GM23338 (cell line): Measurements from ENCODE around the gene MLC1. TPM values are rescaled to one million over a fixed set of nuclear protein-coding genes. Genes with fewer than 3 reads are reported as not detected.

Experiments
- ATAC-seq: fragments of 200-7000 bp; cut with Tn5 transposase; 3 replicates; pipeline ENCODE4 v1.9.1; 2020
- DNase-seq: peaks from one replicate; pipeline ENCODE4 v3.0.0-alpha.2; 2015; ENCODE audit warnings: low spot score
- H2AFZ ChIP-seq: fragments of 200-600 bp; sonication (generic); 2 replicates; pipeline ENCODE4 v1.8.0; 2016; ENCODE audit warnings: antibody characterized with exemption, mild to moderate bottlenecking, moderate library complexity
- H3F3A ChIP-seq: fragments of 200-600 bp; sonication (generic); replicated peaks from 2 replicates; pipeline ENCODE4 v1.8.0; 2017; ENCODE audit warnings: antibody characterized with exemption, mixed run types, low read depth
- H3K27ac ChIP-seq: fragments of 200-600 bp; sonication (generic); 2 replicates; pipeline ENCODE4 v1.6.1; 2016; ENCODE audit warnings: low read depth
- H3K27me3 ChIP-seq: fragments of 200-600 bp; sonication (generic); 2 replicates; pipeline ENCODE4 v1.8.0; 2016; ENCODE audit warnings: mild to moderate bottlenecking, mixed run types, moderate library complexity; ENCODE audit not compliant: insufficient read depth
- H3K36me3 ChIP-seq: fragments of 200-600 bp; sonication (generic); 2 replicates; pipeline ENCODE4 v1.8.0; 2016; ENCODE audit warnings: mild to moderate bottlenecking; ENCODE audit not compliant: insufficient read depth
- H3K4me1 ChIP-seq: fragments of 200-600 bp; sonication (generic); 2 replicates; pipeline ENCODE4 v1.8.0; 2016; ENCODE audit warnings: mild to moderate bottlenecking, moderate library complexity; ENCODE audit not compliant: insufficient read depth
- H3K4me2 ChIP-seq: fragments of 200-600 bp; sonication (generic); 2 replicates; pipeline ENCODE4 v1.7.1; 2017; ENCODE audit warnings: mixed run types
- H3K4me3 ChIP-seq: fragments of 200-600 bp; sonication (generic); 2 replicates; pipeline ENCODE4 v1.6.1; 2016; ENCODE audit warnings: mixed run types
- H3K79me2 ChIP-seq: fragments of 200-600 bp; sonication (generic); replicated peaks from 2 replicates; pipeline ENCODE4 v1.8.0; 2017; ENCODE audit warnings: mild to moderate bottlenecking; ENCODE audit not compliant: insufficient read depth
- H3K9me2 ChIP-seq: fragments of 200-600 bp; sonication (generic); 2 replicates; pipeline ENCODE4 v1.8.0; 2017; ENCODE audit not compliant: insufficient read depth
- H4K20me1 ChIP-seq: fragments of 200-600 bp; sonication (generic); replicated peaks from 2 replicates; pipeline ENCODE4 v1.8.0; 2017; ENCODE audit warnings: mild to moderate bottlenecking; ENCODE audit not compliant: insufficient read depth
- H3K27ac Mint-ChIP-seq: 2 replicates; pipeline ENCODE4 v1.8.0; 2020; ENCODE audit warnings: inconsistent platforms, mild to moderate bottlenecking, moderate library complexity, mixed read lengths
- H3K27me3 Mint-ChIP-seq: 3 replicates; pipeline ENCODE4 v1.8.0; 2022; ENCODE audit warnings: low read depth, mild to moderate bottlenecking, moderate library complexity, mixed read lengths, inconsistent platforms; ENCODE audit not compliant: insufficient read depth, poor library complexity
- H3K36me3 Mint-ChIP-seq: 3 replicates; pipeline ENCODE4 v1.8.0; 2021; ENCODE audit warnings: low read depth, mild to moderate bottlenecking, inconsistent platforms, moderate library complexity, mixed read lengths
- H3K4me1 Mint-ChIP-seq: 3 replicates; pipeline ENCODE4 v1.8.0; 2020; ENCODE audit warnings: mild to moderate bottlenecking, inconsistent platforms, mixed read lengths
- H3K4me3 Mint-ChIP-seq: 3 replicates; pipeline ENCODE4 v1.8.0; 2021; ENCODE audit warnings: moderate library complexity, mild to moderate bottlenecking, inconsistent platforms, mixed read lengths
- H3K9me3 Mint-ChIP-seq: 3 replicates; pipeline ENCODE4 v1.8.0; 2020; ENCODE audit warnings: moderate library complexity, mild to moderate bottlenecking, inconsistent platforms, mixed read lengths
- CREB1 ChIP-seq: fragments of 250-450 bp; sonication (Bioruptor Pico); IDR thresholded peaks from 2 replicates; pipeline ENCODE4 v1.5.0; 2020; ENCODE audit warnings: low read depth, mild to moderate bottlenecking, moderate library complexity
- CTCF ChIP-seq, 2 experiments: fragments of 200-600 bp in 1 of 2; sonication (generic) in 1 of 2; conservative IDR thresholded peaks; 2 replicates each; pipeline versions ENCODE4 v1.5.1 to v1.6.1; 2016 to 2017; ENCODE audit warnings: antibody characterized with exemption in 2 of 2, low read depth in 2 of 2, mild to moderate bottlenecking in 2 of 2, moderate library complexity in 1 of 2
- ETS1 ChIP-seq: IDR thresholded peaks from 2 replicates; pipeline ENCODE4 v1.6.1; 2016; ENCODE audit warnings: antibody characterized with exemption
- EZH2 ChIP-seq: fragments of 200-600 bp; sonication (generic); IDR thresholded peaks from one replicate; pipeline ENCODE4 v1.8.0; 2017; ENCODE audit warnings: antibody characterized with exemption, mild to moderate bottlenecking, low read depth; ENCODE audit not compliant: unreplicated experiment
- EZH2phosphoT487 ChIP-seq: fragments of 200-600 bp; sonication (generic); IDR thresholded peaks from one replicate; pipeline ENCODE4 v1.8.1; 2018; ENCODE audit warnings: antibody characterized with exemption; ENCODE audit not compliant: unreplicated experiment
- JUNB ChIP-seq: IDR thresholded peaks from one replicate; pipeline ENCODE4 v1.6.1; 2016; ENCODE audit warnings: antibody characterized with exemption; ENCODE audit not compliant: unreplicated experiment
- NANOG ChIP-seq: IDR thresholded peaks from 2 replicates; pipeline ENCODE4 v1.6.1; 2016; ENCODE audit warnings: antibody characterized with exemption, borderline replicate concordance
- POLR2AphosphoS5 ChIP-seq: IDR thresholded peaks from 2 replicates; pipeline ENCODE4 v1.6.1; 2016; ENCODE audit warnings: antibody characterized with exemption, low read depth
- REST ChIP-seq: IDR thresholded peaks from one replicate; pipeline ENCODE4 v1.6.1; 2018; ENCODE audit warnings: antibody characterized with exemption; ENCODE audit not compliant: unreplicated experiment
- STAT1 ChIP-seq: IDR thresholded peaks from one replicate; pipeline ENCODE4 v1.6.1; 2016; ENCODE audit warnings: antibody characterized with exemption; ENCODE audit not compliant: unreplicated experiment
- ZNF114 ChIP-seq: fragments of 250-450 bp; sonication (Bioruptor Pico); IDR thresholded peaks from 2 replicates; pipeline ENCODE4 v1.5.0; 2020; ENCODE audit warnings: mild to moderate bottlenecking, moderate library complexity
- ZNF331 ChIP-seq: fragments of 250-450 bp; sonication (Bioruptor Pico); IDR thresholded peaks from 2 replicates; pipeline ENCODE4 v1.5.0; 2020; ENCODE audit warnings: low read depth, mild to moderate bottlenecking, moderate library complexity
- ZNF462 ChIP-seq: fragments of 250-450 bp; sonication (Bioruptor Pico); IDR thresholded peaks from 2 replicates; pipeline ENCODE4 v1.5.0; 2020; ENCODE audit warnings: mild to moderate bottlenecking, moderate library complexity
- polyA plus RNA-seq: library from polyadenylated mRNA; unstranded; fragments of >200 nt; fragmentation: Nextera tagmentation; extraction: Ambion mirVana; gene quantifications from 2 replicates; pipeline ENCODE4 v1.2.1, GENCODE V29; 2016
- total RNA-seq: library from RNA; depleted of rRNA; stranded (reverse); fragments of >200 nt; shearing (Covaris generic); gene quantifications from 2 replicates; pipeline ENCODE4 v1.2.3, GENCODE V29; 2014

The MLC1 gene
- total and polyA plus RNA-seq, 2 experiments from 2014 or later, result not detected

GRCh38 chr22:50125029-50125428 lies 39.8 kb upstream of the MLC1 start:
- Mint-ChIP-seq H3K27ac (no peak overlapping the region), H3K4me1 (no peaks in the 10 kb centered on the region), H3K4me3 (no peak overlapping the region), H3K36me3 (no peaks in the 10 kb centered on the region), H3K27me3 (peaks cover 5% of the 10 kb centered on the region), H3K9me3 (peaks cover 10% of the 10 kb centered on the region; the same call in 2 of the 3 replicates)
- no peaks in the 10 kb centered on the region for H3F3A ChIP-seq
- no peak overlapping the region for H2AFZ ChIP-seq
- ATAC-seq, result no peak
- no peaks in the 10 kb centered on the region for H3K4me1 ChIP-seq
- no peaks in the 10 kb centered on the region for H3K79me2 ChIP-seq
- no peak overlapping the region for H3K4me3 ChIP-seq
- DNase-seq, result no peak
- H3K4me2 ChIP-seq, result no peak overlapping the region
- H3K36me3 ChIP-seq, result no peaks in the 10 kb centered on the region
- no peaks in the 10 kb centered on the region for H3K27me3 ChIP-seq
- TF ChIP-seq POLR2AphosphoS5 (no peak), ZNF331 (CRISPR knock-in tag) (no peak), STAT1 (no peak), ZNF114 (CRISPR knock-in tag) (no peak), EZH2phosphoT487 (no peak), CTCF (conservative IDR thresholded peaks at IDR 0.05; ENCODE audit: low read depth in 2 of 2) (no peak), ETS1 (no peak), NANOG (no peak), CREB1 (CRISPR knock-in tag) (no peak), ZNF462 (CRISPR knock-in tag) (no peak), JUNB (no peak), EZH2 (no peak), REST (no peak)
- H3K9me2 ChIP-seq, result no peaks in the 10 kb centered on the region
- no peaks in the 10 kb centered on the region for H4K20me1 ChIP-seq
- H3K27ac ChIP-seq, result no peak overlapping the region
